Psoas muscle (tissue), 8 donors: Measurements from ENCODE around the gene PTPRG. TPM values are rescaled to one million over a fixed set of nuclear protein-coding genes. Genes with fewer than 3 reads are reported as not detected.

Source experiments
- ATAC-seq, 4 donors: fragments of 200-7000 bp; cut with Tn5 transposase; one replicate each; pipeline ENCODE4 v1.9.1; 2020; ENCODE audit warnings: moderate library complexity in 3 of 4, mild to moderate bottlenecking in 2 of 4
- DNase-seq, 2 donors: peaks; one replicate each; pipeline ENCODE4 v3.0.0-alpha.2; 2020
- H3K27ac ChIP-seq: fragments of 200-600 bp; one replicate; pipeline ENCODE4 v1.8.0; 2022
- H3K27me3 ChIP-seq, 3 donors: fragments of 200-600 bp in 1 of 3; one replicate each; pipeline versions ENCODE4 v1.6.1 to v1.8.0; 2013 to 2022; ENCODE audit warnings: low read length in 2 of 3, mild to moderate bottlenecking in 2 of 3, moderate library complexity in 1 of 3; ENCODE audit not compliant: insufficient read depth in 3 of 3
- H3K36me3 ChIP-seq, 2 donors: fragments of 200-600 bp in 1 of 2; one replicate each; pipeline versions ENCODE4 v1.6.1 to v1.8.0; 2013 to 2022; ENCODE audit warnings: low read depth in 1 of 2, mild to moderate bottlenecking in 1 of 2, moderate library complexity in 1 of 2; ENCODE audit not compliant: insufficient read depth in 1 of 2
- H3K4me1 ChIP-seq: fragments of 200-600 bp; one replicate; pipeline ENCODE4 v1.8.0; 2022
- H3K4me3 ChIP-seq: fragments of 200-600 bp; one replicate; pipeline ENCODE4 v1.8.0; 2022; ENCODE audit warnings: mild to moderate bottlenecking
- H3K9me3 ChIP-seq: fragments of 200-600 bp; one replicate; pipeline ENCODE4 v1.8.0; 2022
- WGBS, 3 donors: extraction: QIAGEN DNeasy Blood & Tissue Kit; methylation state at CpG; one replicate each; pipeline versions ENCODE4 v1.1.6 to v1.1.7; 2013; 5-methylcytosine and 5-hydroxymethylcytosine counted together
- intact Hi-C, 2 donors: fragments of 100-400 bp; cut with DNase I; formaldehyde crosslinking; loops; one replicate each; pipeline versions ENCODE4 v1.11.0 to v1.14.2; 2022
- polyA plus RNA-seq, 3 donors: library from polyadenylated mRNA; stranded (reverse); fragments of 200-250 nt; gene quantifications; one replicate each; pipeline ENCODE4 v1.2.3, GENCODE V29; 2013
- total RNA-seq, 4 donors: library from RNA; stranded (reverse); fragmentation: NEBNext Ultra II Directional in 2 of 4; extraction: Animal tissue kit (Norgen Biotek cat#: 25700) in 2 of 4; gene quantifications; one replicate each; pipeline versions ENCODE4 v1.2.1 to v1.2.4, GENCODE V29; 2021 to 2023
- TF ChIP-seq, protein P1 (sequence below): fragments of 200-600 bp; IDR thresholded peaks from one replicate; pipeline ENCODE4 v1.8.0; 2022; ENCODE audit warnings: antibody characterized with exemption
- donor health status: healthy with polysubstance abuse.
- donor health status: DM: no; HTN: no; CAD: no; lungs with moderate emphysema.
- donor health status: Bipolar disorder and iron deficiency.
- donor health status: healthy.
- donor health status: DM: yes; HTN: yes; CAD: no.
- donor health status: DM: no; HTN: no; CAD: no.
- donor health status: DM: no; HTN: no; CAD: no.
- donor health status: DM: yes; HTN: yes; CAD: no.

PTPRG gene
- total and polyA plus RNA-seq, 7 donors = 4.5 to 29.5 (median 12.6) TPM

DNA sequence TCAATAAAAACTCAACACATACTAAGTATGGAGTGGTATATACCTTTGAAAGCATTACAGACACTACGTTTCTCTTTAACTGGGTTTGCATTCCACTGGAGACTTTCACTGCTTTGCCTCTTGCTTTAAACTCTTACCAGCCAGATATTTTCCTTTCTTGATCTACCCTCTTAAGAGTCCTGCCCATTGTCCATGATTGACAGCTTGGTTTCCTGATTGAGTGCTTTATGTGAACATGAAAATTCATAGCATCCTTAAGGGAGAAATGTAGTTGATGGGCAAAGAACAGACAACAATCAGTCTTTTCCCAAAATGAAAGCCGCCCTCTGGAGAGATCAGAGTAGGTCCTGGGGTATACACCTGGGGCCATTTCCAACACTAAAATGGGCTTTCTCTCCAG, 78.6 kb downstream of the PTPRG start:
- H3K9me3 ChIP-seq = no peaks in the 10 kb centered on the region
- peaks cover 12% of the 10 kb centered on the region for H3K4me1 ChIP-seq
- WGBS, 3 donors = 92 to 93% (median 93%) methylated on average over 2 of the region's 2 CpGs
- intact Hi-C loops = no loop called here
- ATAC-seq = no peak
- TF ChIP-seq, protein P1, sequence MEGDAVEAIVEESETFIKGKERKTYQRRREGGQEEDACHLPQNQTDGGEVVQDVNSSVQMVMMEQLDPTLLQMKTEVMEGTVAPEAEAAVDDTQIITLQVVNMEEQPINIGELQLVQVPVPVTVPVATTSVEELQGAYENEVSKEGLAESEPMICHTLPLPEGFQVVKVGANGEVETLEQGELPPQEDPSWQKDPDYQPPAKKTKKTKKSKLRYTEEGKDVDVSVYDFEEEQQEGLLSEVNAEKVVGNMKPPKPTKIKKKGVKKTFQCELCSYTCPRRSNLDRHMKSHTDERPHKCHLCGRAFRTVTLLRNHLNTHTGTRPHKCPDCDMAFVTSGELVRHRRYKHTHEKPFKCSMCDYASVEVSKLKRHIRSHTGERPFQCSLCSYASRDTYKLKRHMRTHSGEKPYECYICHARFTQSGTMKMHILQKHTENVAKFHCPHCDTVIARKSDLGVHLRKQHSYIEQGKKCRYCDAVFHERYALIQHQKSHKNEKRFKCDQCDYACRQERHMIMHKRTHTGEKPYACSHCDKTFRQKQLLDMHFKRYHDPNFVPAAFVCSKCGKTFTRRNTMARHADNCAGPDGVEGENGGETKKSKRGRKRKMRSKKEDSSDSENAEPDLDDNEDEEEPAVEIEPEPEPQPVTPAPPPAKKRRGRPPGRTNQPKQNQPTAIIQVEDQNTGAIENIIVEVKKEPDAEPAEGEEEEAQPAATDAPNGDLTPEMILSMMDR = no peak
- H3K27me3 ChIP-seq = no peaks in the 10 kb centered on the region
- H3K27ac ChIP-seq = no peak overlapping the region
- no peaks in the 10 kb centered on the region for H3K36me3 ChIP-seq
- H3K4me3 ChIP-seq = no peak overlapping the region
- DNase-seq = no peak

DNA sequence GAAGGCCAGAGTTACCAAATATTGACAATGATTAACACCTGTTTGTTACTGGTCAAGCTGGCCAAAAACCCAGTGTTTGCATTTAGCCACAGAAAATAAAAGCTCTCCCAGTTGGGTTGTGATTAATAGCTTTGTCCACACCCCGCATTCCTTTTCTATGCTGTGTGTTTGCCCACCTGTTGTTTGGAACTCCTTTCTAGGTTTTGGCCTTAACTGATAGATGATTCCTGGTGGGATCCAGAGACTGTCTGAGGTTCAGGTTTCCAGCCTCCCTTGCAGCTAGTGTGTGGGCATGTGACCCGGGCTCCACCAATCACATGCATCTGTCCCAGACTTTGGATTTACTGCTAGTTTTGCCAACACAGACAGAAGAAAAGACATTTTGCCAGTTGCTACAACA, 83.8 kb downstream of the PTPRG start:
- intact Hi-C loops = no loop called here
- DNase-seq (no peak), ATAC-seq (no peak)
- no peaks in the 10 kb centered on the region for H3K27me3 ChIP-seq
- no peaks in the 10 kb centered on the region for H3K9me3 ChIP-seq
- no peak overlapping the region for H3K4me3 ChIP-seq
- peaks cover 19% of the 10 kb centered on the region for H3K4me1 ChIP-seq
- H3K27ac ChIP-seq = no peak overlapping the region
- no peaks in the 10 kb centered on the region for H3K36me3 ChIP-seq
- WGBS, 3 donors = 90 to 97% (median 96%) methylated on average over 2 of the region's 2 CpGs
- TF ChIP-seq, protein P1 = no peak

DNA sequence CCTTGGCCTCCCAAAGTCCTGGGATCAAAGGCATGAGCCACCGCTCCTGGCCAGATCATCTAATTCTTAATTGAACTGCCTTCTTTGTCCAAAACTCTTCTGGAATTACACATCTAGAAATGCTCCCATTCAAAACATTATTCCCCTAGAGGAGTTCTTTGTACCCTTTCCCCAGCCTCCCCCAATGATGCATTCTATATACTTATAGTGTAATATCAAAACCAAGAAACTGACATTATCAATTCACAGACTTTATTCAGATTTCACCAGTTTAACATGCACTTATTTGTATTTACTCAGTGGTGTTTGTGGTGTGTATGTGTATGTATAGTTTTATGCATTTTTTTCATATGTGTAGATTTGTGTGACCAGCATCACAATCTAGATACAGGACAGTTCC, 85.0 kb downstream of the PTPRG start:
- Histone ChIP-seq H3K4me1 (peaks cover 28% of the 10 kb centered on the region), H3K4me3 (no peak overlapping the region), H3K9me3 (no peaks in the 10 kb centered on the region), H3K36me3 (no peaks in the 10 kb centered on the region), H3K27ac (no peak overlapping the region), H3K27me3 (no peaks in the 10 kb centered on the region)
- WGBS, 3 donors = 93 to 100% (median 96%) methylated on average over 1 of the region's 1 CpG
- TF ChIP-seq, protein P1 = no peak
- DNase-seq = no peak
- no peak for ATAC-seq
- intact Hi-C loops = no loop called here

DNA sequence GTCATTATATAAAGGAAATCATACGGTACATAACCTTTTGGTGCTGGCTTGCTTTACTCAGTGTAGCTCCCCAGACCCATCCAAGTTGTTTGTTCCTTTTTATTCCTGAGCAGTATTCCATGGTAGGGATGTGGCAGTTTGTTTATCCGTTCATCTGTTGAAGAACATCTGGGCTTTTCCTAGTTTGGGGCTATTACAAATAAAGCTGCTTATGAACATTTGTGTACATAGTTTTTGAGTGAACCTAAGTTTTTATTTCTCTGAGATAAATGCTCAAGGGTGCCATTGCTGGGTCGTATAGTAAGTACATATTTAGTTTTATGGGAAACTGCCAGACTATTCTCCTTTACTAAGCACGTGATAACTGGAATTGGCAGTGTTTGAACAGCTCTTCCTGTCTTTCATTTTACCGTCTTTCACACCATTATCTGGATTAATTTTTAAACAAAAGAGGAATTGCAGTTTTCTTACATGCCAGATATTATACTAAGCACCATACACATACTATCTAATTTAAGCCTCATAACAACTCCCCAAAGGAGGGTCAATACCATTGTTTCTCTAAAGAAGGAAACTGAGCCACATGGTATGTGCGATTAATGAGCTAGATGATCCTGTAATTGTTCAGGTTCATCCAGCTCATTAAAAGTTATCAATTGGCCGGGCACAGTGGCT, 85.6 kb downstream of the PTPRG start:
- no peaks in the 10 kb centered on the region for H3K9me3 ChIP-seq

More for the DNA sequence above, 85.6 kb downstream of the PTPRG start:
- Histone ChIP-seq H3K4me1 (peaks cover 28% of the 10 kb centered on the region), H3K27ac (no peak overlapping the region), H3K27me3 (no peaks in the 10 kb centered on the region), H3K4me3 (no peak overlapping the region), H3K36me3 (no peaks in the 10 kb centered on the region)
- WGBS, 3 donors = 56 to 64% (median 62%) methylated on average over 7 of the region's 7 CpGs
- ATAC-seq (no peak), DNase-seq (no peak)
- intact Hi-C loops = no loop called here
- TF ChIP-seq, protein P1 = no peak
